ENCODE data around the gene ARRDC4.

DNA sequence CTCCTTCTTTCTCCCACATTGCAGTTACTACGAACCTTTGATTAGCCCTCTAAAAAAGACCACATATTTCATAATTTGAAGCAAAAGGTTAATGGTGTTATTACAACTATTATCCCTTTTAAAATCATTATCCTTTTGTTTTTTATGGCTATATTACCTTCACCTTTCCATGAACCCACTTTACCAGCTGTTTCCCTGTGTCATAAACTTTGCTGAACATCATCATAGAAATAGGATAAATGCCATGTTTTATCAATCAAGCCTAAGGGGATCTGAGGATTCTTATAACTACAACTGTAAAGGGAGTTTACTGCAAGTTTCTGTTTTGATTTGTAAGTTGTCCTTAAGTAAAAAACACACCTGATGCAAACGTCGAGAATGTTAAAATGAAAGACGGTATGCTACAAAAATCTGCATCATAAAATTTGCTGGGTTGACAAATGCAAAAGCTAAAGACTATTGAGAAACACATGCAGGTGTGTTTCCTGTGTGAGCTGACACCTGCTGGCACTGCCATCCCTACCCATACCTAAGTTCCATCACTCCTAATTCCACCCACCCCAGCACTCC, 39.1 kb upstream of the ARRDC4 start:
- TF ChIP-seq TAF1 (IDR thresholded peaks at IDR 0.05; ENCODE audit: borderline replicate concordance, insufficient read depth, low read length) (no peak), SIN3A (IDR thresholded peaks at IDR 0.05; ENCODE audit: borderline replicate concordance, insufficient read depth, low read length) (no peak)

Measured in PFSK-1 (cell line).